ENCODE measurements around the gene GRM7.
A peak's percentile ranks its signal among the peaks of the same experiment; 100 is the strongest.

GRM7 gene

DNA sequence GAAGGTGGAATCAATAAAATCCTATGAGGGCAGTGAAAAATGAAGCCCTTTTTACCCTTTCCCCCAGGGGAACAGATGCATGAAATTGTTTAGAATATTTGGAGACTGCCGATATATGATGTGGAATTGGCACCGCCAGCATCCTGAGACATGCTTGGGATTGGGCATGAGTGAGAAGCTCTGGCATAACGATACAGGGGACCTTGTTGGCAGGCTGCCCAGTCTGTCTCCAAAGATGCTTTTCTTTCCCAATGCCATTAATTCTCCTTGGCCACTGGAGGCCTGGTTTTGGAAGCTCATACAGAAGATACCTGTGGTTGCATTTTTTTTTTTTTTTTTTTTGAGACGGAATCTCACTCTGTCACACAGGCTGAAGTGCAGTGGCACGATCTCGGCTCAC lies 840.1 kb downstream of the GRM7 start:
- no peak overlapping the region for H3K4me3 ChIP-seq (ENCODE audit: low read depth, low read length)
- no peaks in the 10 kb centered on the region for H3K9me3 ChIP-seq
- peak; percentile 7 for DNase-seq
- no peaks in the 10 kb centered on the region for H3K4me1 ChIP-seq
- H3K27me3 ChIP-seq, result no peaks in the 10 kb centered on the region
- TF ChIP-seq, protein P1, sequence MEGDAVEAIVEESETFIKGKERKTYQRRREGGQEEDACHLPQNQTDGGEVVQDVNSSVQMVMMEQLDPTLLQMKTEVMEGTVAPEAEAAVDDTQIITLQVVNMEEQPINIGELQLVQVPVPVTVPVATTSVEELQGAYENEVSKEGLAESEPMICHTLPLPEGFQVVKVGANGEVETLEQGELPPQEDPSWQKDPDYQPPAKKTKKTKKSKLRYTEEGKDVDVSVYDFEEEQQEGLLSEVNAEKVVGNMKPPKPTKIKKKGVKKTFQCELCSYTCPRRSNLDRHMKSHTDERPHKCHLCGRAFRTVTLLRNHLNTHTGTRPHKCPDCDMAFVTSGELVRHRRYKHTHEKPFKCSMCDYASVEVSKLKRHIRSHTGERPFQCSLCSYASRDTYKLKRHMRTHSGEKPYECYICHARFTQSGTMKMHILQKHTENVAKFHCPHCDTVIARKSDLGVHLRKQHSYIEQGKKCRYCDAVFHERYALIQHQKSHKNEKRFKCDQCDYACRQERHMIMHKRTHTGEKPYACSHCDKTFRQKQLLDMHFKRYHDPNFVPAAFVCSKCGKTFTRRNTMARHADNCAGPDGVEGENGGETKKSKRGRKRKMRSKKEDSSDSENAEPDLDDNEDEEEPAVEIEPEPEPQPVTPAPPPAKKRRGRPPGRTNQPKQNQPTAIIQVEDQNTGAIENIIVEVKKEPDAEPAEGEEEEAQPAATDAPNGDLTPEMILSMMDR (IDR thresholded peaks at IDR 0.05; ENCODE audit: low read depth, low read length), result no peak
- no peaks in the 10 kb centered on the region for H3K36me3 ChIP-seq

DNA sequence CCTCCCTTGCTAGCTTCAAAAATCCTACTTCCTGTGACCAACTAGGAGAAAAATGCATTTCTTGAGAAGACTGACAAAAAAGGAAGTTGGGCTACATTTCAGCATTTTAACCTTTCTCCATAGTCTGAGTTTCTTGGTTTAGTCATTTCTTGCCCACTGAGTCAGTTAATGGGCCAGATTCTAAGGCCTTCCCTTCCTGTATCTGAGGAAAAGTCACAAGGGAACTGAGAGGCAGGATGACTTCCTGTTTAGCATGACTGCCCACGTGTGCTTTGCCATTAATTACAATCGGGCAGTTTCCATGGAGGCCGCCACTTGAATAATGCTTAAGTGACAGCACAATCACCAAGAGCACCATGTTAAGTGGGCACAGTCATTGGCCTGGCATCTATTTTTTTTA lies 846.3 kb downstream of the GRM7 start:
- no peak overlapping the region for H3K4me3 ChIP-seq (ENCODE audit: low read depth, low read length)
- TF ChIP-seq, protein P1 (IDR thresholded peaks at IDR 0.05; ENCODE audit: low read depth, low read length), result no peak
- no peak for DNase-seq
- no peaks in the 10 kb centered on the region for H3K36me3 ChIP-seq
- H3K4me1 ChIP-seq, result no peaks in the 10 kb centered on the region
- no peaks in the 10 kb centered on the region for H3K9me3 ChIP-seq
- no peaks in the 10 kb centered on the region for H3K27me3 ChIP-seq

GRCh38 chr3:7709376-7710082 lies 848.6 kb downstream of the GRM7 start:
- Histone ChIP-seq H3K27me3 (no peaks in the 10 kb centered on the region), H3K4me3 (ENCODE audit: low read depth, low read length) (no peak overlapping the region), H3K9me3 (no peaks in the 10 kb centered on the region), H3K4me1 (no peaks in the 10 kb centered on the region), H3K36me3 (no peaks in the 10 kb centered on the region)
- TF ChIP-seq, protein P1 (IDR thresholded peaks at IDR 0.05; ENCODE audit: low read depth, low read length), result no peak
- no peak for DNase-seq

- Histone ChIP-seq H3K36me3 (no peaks in the 10 kb centered on the region), H3K4me3 (ENCODE audit: low read depth, low read length) (no peak overlapping the region), H3K27me3 (no peaks in the 10 kb centered on the region), H3K9me3 (no peaks in the 10 kb centered on the region), H3K4me1 (no peaks in the 10 kb centered on the region)
- no peak for DNase-seq
- TF ChIP-seq, protein P1 (IDR thresholded peaks at IDR 0.05; ENCODE audit: low read depth, low read length), result no peak
Observed at GRCh38 chr3:7710284-7710683, 849.4 kb downstream of the GRM7 start.

DNA sequence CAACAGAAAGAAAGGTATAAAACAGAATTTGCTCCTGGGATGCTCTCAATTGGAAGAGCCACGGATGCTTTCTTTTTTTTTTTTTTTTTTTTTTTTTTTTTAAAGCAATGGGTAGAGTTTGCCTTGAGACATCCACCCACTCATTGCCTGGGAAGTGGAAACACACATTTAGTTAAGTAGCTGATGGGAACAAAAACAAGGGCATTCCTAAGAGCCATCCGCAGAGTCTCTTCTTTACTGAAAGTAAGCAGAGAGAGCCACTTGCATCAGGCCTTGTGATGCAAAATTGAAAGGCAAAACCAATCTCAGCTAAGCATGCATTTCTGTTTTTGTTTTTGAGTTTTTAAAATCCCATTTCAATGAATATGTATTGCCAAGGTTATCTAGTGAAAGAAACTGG lies 852.8 kb downstream of the GRM7 start:
- DNase-seq, result no peak
- no peak overlapping the region for H3K4me3 ChIP-seq (ENCODE audit: low read depth, low read length)

More for the DNA sequence above, 852.8 kb downstream of the GRM7 start:
- Histone ChIP-seq H3K27me3 (no peaks in the 10 kb centered on the region), H3K36me3 (no peaks in the 10 kb centered on the region), H3K4me1 (no peaks in the 10 kb centered on the region), H3K9me3 (no peaks in the 10 kb centered on the region)
- TF ChIP-seq, protein P1 (IDR thresholded peaks at IDR 0.05; ENCODE audit: low read depth, low read length), result no peak
